ENCODE results near the gene RAB11FIP4.

The RAB11FIP4 gene

GRCh38 chr17:31393749-31394146 lies 2.3 kb downstream of the RAB11FIP4 start:
- H3K4me3 ChIP-seq (ENCODE audit: low read depth, low read length) = no peak overlapping the region
- DNase-seq (ENCODE audit: low read depth) = no peak
- TF ChIP-seq MYC (IDR thresholded peaks at IDR 0.05; ENCODE audit: low read depth, low read length) = no peak

DNA sequence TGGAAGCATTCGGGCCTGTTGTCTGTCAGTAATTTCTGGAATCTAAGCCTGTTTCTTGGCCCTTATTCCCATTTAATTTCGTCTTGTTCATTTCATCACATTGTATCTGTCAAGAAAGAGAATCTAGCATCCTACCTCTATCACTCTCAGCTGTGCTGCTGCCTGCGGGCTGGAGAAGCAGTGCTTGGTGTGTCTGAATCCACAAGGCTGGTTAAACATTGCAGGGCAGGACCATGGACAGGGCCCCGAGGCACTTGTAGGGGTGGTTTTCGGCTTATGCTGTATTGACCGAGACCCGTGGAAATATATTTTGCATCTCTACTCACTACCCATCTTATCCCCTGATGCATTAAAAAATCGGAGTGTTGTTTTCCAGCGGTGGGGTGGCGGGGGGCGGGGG lies 3.1 kb downstream of the RAB11FIP4 start:
- DNase-seq (ENCODE audit: low read depth) = peak; percentile 79
- TF ChIP-seq CTCF (IDR thresholded peaks at IDR 0.05; ENCODE audit: low read depth, low read length) = no peak
- TF ChIP-seq, protein P1, sequence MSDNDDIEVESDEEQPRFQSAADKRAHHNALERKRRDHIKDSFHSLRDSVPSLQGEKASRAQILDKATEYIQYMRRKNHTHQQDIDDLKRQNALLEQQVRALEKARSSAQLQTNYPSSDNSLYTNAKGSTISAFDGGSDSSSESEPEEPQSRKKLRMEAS (IDR thresholded peaks at IDR 0.05; ENCODE audit: low read depth, low read length) = peak; percentile 49; the same call in 1 of the 2 replicates
- H3K4me3 ChIP-seq (ENCODE audit: low read depth, low read length) = no peak overlapping the region

DNA sequence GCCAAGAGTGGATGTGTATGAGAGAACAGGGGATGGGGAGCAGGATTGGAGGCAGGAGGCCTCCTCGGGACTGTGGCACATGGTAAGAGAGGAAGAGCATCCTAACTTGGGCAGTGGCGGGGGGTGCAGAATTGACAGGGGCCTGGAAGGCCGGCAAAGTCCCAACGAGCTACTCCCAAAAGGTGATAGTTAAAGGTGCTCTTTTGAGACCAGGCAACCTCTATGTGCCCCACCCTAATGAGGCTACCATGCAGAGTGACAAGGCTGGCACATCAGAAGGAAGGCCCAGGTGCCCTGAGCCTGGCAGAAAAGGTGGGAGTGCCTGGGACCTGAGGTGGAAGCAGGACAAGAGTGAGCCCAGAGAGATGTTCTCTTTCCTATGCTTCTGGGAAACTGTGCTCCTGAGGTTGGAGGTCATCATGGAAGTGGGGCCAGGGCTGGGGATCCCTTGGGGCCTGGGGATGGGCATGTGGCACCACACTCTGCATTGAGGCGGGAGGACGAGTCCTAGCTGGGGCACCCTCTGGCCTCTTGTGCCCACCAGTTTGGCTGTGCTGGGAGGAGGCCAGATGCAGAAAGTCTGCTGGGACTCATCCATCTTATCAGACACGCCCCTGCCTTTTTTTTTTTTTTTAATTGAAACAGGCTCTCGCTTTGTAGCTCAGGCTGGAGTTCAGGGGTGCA lies 5.9 kb downstream of the RAB11FIP4 start:
- no peak overlapping the region for H3K4me3 ChIP-seq (ENCODE audit: low read depth, low read length)
- no peak for DNase-seq (ENCODE audit: low read depth)
- TF ChIP-seq CTCF (IDR thresholded peaks at IDR 0.05; ENCODE audit: low read depth, low read length) (no peak), POLR2A (IDR thresholded peaks at IDR 0.05; ENCODE audit: extremely low read depth, insufficient read length) (no peak), MYC (IDR thresholded peaks at IDR 0.05; ENCODE audit: low read depth, low read length) (no peak)
- TF ChIP-seq, protein P1 (IDR thresholded peaks at IDR 0.05; ENCODE audit: low read depth, low read length) = no peak

DNA sequence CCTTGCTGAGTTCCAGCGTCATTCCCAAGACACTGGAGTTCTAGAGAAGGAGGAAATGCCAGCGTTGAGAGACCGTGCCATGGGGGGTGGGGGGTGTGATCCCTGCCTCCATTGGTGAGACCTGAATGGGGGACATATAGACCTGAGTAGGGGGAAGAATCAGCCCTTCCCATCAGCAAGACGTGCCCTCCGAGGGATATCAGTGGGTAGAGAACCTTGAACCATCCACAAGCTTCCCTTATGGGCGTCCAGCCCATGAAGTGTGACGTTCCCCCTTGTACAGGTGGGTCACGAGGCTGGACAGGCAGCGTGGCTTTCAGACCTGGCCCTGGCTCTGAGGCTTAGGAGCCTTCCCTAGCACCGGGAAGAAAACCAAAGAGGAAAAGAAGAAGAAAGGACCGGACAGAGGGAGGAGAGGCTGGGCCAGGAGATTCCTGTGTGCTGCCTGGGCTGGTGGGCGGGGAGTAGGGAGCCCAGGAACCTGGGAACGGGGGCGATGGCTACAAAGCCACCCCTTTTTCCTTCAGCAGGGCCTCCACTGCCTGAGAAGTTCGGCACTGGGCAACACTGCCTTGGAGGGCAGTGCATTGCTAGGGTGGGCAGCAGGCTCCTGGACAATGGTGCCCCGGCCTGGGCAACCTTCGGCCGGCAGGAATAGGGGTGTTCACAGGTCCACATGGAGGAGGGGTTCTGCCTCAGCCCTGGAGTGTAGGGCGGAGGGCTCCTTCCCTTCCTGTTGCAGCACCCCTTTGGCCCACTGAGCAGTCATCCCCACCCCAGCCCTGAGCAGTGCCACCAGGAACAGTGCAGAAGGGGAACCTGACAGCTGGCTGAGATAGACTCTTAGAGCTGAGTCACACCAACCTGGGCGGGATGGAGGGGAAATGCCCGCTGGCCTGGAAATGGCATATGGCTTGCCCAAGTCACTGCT lies 7.2 kb downstream of the RAB11FIP4 start:
- no peak for DNase-seq (ENCODE audit: low read depth)
- TF ChIP-seq CTCF (IDR thresholded peaks at IDR 0.05; ENCODE audit: low read depth, low read length) (no peak), POLR2A (IDR thresholded peaks at IDR 0.05; ENCODE audit: extremely low read depth, insufficient read length) (no peak), MYC (IDR thresholded peaks at IDR 0.05; ENCODE audit: low read depth, low read length) (no peak)
- TF ChIP-seq, protein P1 (IDR thresholded peaks at IDR 0.05; ENCODE audit: low read depth, low read length) = no peak

GRCh38 chr17:31400481-31400950 lies 9.0 kb downstream of the RAB11FIP4 start:
- TF ChIP-seq CTCF (IDR thresholded peaks at IDR 0.05; ENCODE audit: low read depth, low read length) = no peak
- TF ChIP-seq POLR2A (IDR thresholded peaks at IDR 0.05; ENCODE audit: extremely low read depth, insufficient read length) = no peak
- TF ChIP-seq MYC (IDR thresholded peaks at IDR 0.05; ENCODE audit: low read depth, low read length) = no peak
- TF ChIP-seq, protein P1 (IDR thresholded peaks at IDR 0.05; ENCODE audit: low read depth, low read length) = no peak
- DNase-seq (ENCODE audit: low read depth) = no peak
- no peak overlapping the region for H3K4me3 ChIP-seq (ENCODE audit: low read depth, low read length)

More for the DNA sequence above, 7.2 kb downstream of the RAB11FIP4 start:
- no peak overlapping the region for H3K4me3 ChIP-seq (ENCODE audit: low read depth, low read length)

Measured in NB4 (cell line).